Renal pelvis (tissue), 4 donors: ENCODE results near the gene C5orf52. TPM values are rescaled to one million over a fixed set of nuclear protein-coding genes. Genes with fewer than 3 reads are reported as not detected.
"Not testable (repeated sequence)": the region's sequence is repeated elsewhere in the genome, so short reads cannot be mapped to it uniquely, and the experiment has no call there.

Experiments used
- DNase-seq: peaks from one replicate; pipeline ENCODE4 v3.0.0-alpha.2; 2013
- polyA plus RNA-seq, 3 donors: library from polyadenylated mRNA; unstranded; fragments of 120-200 nt; gene quantifications; one replicate each; pipeline ENCODE4 v1.2.1, GENCODE V29; 2013; ENCODE audit not compliant: insufficient read length in 3 of 3

C5orf52 gene
- polyA plus RNA-seq, 3 donors = not detected

DNA sequence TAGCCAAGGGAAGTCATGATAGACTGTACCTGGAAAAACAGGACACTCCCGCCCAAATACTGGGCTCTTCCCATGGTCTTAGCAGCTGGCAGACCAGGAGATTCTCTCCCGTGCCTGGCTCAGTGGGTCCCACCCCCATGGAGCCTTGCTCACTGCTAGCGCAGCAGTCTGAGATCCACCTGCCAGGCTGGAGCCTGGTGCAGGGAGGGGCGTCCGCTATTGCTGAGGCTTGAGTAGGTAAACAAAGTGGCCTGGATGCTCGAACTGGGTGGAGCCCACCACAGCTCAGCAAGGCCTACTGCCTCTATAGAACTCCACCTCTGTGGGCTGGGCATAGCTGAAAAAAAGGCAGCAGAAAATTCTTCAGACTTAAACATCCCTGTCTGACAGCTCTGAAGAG, 49.8 kb downstream of the C5orf52 start:
- DNase-seq = no peak

DNA sequence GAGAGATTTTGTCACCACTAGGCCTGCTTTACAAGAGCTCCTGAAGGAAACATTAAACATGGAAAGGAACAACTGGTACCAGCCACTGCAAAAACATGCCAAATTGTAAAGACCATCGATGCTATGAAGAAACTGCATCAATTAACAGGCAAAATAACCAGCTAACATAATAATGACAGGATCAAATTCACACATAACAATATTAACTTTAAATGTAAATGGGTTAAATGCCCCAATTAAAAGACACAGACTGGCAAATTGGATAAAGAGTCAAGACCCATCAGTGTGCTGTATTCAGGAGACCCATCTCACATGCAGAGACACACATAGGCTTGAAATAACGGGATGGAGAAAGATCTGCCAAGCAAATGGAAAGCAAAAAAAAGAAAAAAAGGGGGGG, 51.6 kb downstream of the C5orf52 start:
- DNase-seq = not testable (repeated sequence)

DNA sequence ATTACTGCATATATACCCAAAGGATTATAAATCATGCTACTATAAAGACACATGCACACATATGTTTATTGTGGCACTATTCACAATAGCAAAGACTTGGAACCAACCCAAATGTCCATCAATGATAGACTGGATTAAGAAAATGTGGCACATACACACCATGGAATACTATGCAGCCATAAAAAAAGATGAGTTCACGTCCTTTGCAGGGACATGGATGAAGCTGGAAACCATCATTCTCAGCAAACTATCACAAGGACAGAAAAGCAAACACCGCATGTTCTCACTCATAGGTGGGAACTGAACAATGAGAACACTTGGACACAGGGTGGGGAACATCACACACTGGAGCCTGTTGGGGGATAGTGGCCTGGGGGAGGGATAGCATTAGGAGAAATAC, 55.3 kb downstream of the C5orf52 start:
- not testable (repeated sequence) for DNase-seq

DNA sequence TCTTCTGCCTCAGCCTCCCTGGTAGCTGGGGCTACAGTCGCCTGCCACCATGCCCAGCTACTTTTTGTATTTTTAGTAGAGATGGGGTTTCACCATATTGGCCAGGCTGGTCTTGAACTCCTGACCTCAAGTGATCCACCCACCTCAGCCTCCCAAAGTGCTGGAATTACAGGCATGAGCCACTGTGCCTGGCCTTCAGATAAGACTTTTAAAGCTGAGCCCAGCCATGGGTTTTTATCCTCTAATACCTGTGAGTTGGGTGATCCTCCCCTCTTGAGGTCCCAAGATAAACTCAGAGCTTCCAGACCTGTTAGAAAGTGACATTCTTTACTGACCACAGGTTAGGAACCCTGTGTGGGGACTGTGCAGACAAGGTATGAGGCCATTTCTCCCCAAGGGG, 56.5 kb downstream of the C5orf52 start:
- not testable (repeated sequence) for DNase-seq

Other genes with a start within 250 kb of the C5orf52 start
- under 1 TPM; 0.45 to 0.75 (median 0.67) TPM for gene NIPAL4, start 211.3 kb upstream of the C5orf52 start, polyA plus RNA-seq
- 10 to 100 TPM in 2 of 3 donors, 1 to 10 TPM in 1; 9.8 to 11.1 (median 11.1) TPM for gene ADAM19, start 95.8 kb upstream of the C5orf52 start, polyA plus RNA-seq
- gene SOX30, start 19.1 kb upstream of the C5orf52 start, polyA plus RNA-seq = under 1 TPM; 0.58 to 0.68 (median 0.64) TPM
- 10 to 100 TPM; 24.4 to 26.7 (median 26.0) TPM for gene THG1L, start 59.9 kb downstream of the C5orf52 start, polyA plus RNA-seq
- 1 to 10 TPM; 7.4 to 8.5 (median 7.7) TPM for gene LSM11, start 72.2 kb downstream of the C5orf52 start, polyA plus RNA-seq
- gene CLINT1, start 187.6 kb downstream of the C5orf52 start, polyA plus RNA-seq = 100 to 1,000 TPM; 115 to 145 (median 139) TPM